Activated effector memory CD4-positive, alpha-beta T cell treated with anti-CD3 and anti-CD28 coated beads, Interleukin-2, amount 50 U/mL, for 16 hours (primary cell): ENCODE measurements around the gene SNRNP27.
A peak's percentile ranks its signal among the peaks of the same experiment; 100 is the strongest.
"Not testable (repeated sequence)": the region's sequence is repeated elsewhere in the genome, so short reads cannot be mapped to it uniquely, and the experiment has no call there.

ENCODE experiments used
- DNase-seq: peaks from one replicate; pipeline ENCODE4 v3.0.0-alpha.2; 2020

The SNRNP27 gene

DNA sequence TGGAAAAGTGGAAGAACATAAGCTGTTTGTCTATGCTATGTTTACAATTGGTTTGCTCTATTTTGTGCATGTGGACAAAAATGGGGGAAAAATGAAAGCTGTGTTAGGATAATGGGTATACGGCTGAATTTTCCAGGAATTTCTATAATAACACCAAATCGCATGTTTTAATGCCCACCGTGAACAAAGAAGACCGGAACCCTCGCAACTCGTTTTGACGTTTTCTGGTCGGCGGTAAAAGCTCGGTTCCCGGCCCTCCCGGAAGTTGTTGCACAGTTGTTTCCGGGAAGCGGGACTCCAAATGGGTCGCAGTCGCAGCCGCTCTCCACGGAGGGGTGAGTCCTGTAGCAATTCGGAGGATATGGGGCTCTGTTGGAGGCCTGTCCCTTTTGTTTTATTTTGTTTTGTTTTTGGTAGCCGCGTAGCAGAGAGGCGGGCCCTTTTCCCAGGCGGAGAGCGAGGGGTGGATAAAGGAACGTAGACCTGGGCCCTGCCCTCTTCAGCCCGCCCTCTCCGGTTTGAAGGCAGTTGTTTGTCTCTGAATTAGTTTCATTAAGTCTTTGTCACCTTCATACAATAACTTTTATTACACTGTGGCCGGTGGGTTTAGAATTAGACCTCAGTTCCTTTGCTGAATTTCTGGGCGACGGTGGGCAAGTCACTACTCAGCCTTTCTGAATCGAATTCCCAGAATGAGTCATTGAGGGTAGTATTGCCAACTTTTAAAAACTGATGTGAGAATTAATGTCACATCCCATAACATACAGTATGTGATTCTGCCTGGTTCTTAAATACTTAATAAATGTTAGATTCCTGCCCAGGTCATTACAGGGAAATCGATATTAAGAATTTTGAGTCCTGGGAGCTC lies at the start of gene SNRNP27:
Gene SNRNP27, plus strand, starts transcription at position 273 of the 868 bp plus-strand sequence. Its CDS starts 29 bp downstream, at position 302.
- peak; percentile 93 for DNase-seq

DNA sequence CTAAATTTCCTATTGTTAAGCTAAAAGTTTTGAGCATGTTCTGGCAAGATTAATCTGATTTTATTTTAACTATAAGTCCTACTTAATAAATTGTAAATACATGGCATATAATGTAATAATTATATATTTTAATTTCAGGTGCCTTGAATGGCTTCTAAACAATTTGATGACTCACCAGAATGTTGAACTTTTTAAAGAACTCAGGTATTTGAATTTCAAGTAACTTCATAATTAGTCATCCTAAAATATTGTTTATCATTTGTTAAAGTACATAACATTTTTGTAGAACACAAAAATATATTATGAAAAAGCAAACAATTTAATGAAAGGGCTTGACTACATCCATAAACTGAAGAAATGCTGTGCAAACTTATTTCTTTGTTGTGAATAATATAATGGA lies 49.8 kb upstream of the SNRNP27 start:
- DNase-seq = no peak

- no peak for DNase-seq
Observed at GRCh38 chr2:69844560-69844959, 49.2 kb upstream of the SNRNP27 start.

- DNase-seq = no peak
Observed at GRCh38 chr2:69846182-69847067, 47.3 kb upstream of the SNRNP27 start.

- no peak for DNase-seq
Observed at GRCh38 chr2:69847068-69847828, 46.5 kb upstream of the SNRNP27 start.

DNA sequence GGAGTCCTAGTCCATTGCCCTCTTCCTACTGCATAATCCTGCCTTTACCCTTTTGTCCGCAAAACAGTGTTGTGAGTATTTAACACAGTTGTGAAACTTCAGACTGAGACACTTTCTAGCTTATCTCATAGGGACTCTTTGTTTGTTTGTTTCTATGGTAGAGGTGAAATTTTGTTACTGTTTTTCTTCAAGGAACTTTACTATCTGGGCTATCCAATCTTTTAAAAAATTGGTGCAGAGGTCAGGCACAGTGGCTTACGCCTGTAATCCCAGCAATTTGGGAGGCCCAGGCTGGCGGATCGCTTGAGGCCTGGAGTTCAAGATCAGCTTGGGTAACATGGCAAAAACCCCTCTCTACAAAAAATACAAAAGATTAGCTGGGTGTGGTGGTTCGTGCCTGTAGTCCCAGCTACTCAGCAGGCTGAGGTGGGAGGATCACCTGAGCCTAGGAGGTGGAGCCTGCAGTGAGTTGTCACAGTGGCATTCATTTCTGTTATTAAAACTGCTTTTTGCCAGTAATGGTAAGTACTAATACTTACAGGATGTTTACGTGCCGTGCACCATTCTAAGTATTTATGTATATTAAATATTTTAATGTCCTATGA lies 45.5 kb upstream of the SNRNP27 start:
- DNase-seq = no peak

- no peak for DNase-seq
Observed at GRCh38 chr2:69858261-69858660, 35.5 kb upstream of the SNRNP27 start.

DNA sequence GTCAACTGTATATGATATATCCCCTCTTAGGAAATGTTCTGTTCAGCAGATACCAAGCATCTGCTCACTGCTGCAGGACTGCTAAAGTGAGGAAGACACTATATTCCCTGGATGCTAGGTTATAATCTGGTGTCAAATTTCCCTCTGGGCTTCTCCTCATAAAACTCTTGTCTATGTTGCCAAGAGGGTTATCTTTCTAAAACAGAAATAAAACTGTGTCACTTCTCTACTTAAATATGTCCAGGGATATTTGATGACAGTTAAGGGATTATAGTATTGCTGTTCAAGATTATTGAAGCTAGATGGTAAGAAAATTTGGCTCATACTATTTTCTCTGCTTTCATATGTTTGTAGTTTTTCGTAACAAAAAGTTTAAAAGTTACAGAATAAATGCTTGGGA lies 30.5 kb upstream of the SNRNP27 start:
- DNase-seq = no peak

DNA sequence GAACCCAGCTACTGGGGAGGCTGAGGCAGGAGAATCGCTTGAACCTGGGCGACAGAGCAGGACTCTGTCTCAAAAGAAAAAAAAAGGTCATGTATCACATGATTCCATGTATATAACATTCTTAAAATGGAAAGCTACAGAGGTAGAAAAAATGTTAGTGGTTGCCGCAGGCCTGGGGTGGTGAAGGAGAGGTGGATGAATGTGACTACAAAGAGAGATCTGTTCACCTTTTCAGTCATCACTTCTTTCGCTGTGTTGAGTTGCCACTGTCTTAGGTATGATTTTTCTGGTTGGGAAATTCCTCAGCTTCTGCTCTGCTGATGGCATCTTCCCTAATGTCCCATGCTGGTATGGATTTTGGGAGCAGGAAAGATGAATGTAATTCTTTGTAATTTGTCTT lies 5.3 kb upstream of the SNRNP27 start:
- DNase-seq = no peak

DNA sequence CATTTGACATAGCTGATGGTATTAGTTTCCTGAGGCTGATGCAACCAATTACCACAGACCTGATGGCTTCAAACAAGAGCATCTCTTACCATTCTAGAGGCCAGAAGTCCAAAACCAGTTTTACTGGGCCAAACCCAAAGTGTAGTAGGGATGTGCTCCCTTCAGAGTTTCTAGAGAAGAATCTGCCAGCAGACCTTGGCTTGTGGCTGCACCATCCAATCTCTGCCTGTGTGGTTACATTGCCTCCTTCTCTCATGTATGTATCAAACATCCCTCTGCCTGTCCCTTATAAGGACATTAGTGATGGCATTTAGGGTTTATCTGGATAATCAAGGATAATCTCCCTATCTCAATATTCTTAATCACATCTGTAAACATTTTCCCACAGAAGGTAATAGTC lies 4.5 kb upstream of the SNRNP27 start:
- no peak for DNase-seq

DNA sequence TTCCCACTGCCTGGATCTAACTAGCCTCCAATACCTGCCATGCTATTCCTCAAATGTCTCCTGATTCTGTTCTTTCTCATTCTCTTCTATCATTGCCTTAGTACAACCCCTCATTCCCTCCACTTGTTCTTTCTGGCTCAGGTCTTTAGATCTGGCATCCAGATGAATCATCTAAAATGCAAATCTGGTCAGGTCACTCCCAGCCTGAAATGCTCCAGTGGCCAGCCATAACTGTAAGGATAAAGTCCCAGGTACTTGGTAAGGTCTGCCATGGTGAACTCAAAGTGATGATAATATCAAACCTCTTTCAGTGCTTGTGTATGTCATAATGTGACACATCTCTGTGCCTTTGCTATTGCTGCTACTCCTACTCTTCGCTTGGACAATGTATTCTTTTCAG lies 2.9 kb upstream of the SNRNP27 start:
- no peak for DNase-seq

GRCh38 chr2:69892838-69893424 lies 825 bp upstream of the SNRNP27 start:
- not testable (repeated sequence) for DNase-seq

DNA sequence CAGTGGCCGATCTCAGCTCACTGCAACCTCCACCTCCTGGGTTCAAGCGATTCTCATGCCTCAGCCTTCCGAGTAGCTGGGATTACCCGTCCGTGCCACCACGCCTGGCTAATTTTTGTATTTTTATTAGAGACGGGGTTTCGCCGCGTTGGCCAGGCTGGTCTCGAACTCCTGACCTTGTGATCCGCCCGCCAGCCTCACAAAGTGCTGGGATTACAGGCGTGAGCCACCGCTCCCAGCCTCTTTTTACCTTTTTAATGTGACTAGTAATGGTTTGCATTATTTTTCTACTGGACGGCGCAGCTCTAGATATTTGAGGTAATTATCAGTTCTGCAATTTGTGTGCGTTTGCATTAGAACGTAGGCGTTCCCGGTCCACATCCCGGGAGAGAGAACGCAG lies 981 bp downstream of the SNRNP27 start:
- DNase-seq = not testable (repeated sequence)

DNA sequence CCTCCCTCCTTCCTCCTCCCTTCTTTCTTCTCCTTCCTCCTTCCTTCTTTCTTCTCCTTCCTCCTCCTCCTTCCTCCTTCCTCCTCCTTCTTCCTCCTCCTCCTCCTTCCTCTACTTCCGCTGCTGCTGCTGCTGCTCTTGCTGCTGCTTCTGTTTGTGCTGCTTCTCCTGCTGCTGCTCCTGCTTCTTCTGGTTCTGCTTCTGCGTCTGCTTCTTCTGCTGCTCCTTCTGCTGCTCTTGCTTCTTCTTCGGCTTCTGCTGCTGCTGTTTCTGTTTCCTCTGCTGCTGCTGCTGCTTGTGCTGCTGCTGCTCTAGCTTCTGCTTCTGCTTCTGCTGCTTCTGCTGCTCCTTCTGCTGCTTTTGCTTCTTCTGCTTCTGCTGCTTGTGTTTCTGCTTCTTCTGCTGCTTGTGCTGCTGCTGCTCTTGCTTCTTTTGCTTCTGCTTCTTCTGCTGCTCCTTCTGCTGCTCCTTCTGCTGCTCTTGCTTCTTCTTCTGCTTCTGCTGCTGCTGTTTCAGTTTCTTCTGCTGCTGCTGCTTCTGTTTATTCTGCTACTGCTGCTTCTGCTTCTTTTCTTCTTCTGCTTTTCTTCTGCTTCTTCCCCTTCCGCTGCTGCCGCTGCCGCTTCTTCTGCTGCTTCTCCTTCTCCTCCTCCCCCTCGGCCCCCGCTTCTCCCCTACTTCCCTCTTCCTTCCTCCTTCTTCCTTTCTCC lies 8.6 kb downstream of the SNRNP27 start:
- no peak for DNase-seq

GRCh38 chr2:69907216-69907615 lies 13.5 kb downstream of the SNRNP27 start:
- no peak for DNase-seq

DNA sequence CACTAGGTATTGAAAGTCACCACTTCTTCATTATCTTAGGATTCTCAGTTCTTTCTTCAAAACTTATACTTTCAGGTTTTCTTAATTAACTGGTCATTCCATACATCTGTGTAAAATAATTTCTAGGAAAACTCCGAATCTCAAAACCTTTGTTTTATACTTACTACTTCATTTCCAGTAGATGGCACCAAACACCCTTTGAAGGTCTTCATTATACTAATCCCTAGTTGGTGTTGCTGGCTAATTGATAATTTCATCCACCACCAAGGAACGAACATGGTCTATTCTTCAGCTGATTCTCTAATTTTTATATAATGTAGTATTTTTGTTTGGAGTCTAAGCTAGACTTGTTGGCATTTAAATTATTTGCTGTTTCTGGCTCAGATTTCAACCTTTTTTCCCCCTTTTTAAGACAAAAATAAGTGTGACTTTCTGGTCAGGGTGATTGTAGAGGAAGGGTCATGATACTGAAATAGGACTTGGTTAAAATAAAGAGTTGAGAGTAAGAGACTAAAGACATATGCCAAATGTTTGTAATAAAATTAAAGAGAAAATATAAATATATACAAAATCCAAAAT lies 18.3 kb downstream of the SNRNP27 start:
- DNase-seq = no peak

DNA sequence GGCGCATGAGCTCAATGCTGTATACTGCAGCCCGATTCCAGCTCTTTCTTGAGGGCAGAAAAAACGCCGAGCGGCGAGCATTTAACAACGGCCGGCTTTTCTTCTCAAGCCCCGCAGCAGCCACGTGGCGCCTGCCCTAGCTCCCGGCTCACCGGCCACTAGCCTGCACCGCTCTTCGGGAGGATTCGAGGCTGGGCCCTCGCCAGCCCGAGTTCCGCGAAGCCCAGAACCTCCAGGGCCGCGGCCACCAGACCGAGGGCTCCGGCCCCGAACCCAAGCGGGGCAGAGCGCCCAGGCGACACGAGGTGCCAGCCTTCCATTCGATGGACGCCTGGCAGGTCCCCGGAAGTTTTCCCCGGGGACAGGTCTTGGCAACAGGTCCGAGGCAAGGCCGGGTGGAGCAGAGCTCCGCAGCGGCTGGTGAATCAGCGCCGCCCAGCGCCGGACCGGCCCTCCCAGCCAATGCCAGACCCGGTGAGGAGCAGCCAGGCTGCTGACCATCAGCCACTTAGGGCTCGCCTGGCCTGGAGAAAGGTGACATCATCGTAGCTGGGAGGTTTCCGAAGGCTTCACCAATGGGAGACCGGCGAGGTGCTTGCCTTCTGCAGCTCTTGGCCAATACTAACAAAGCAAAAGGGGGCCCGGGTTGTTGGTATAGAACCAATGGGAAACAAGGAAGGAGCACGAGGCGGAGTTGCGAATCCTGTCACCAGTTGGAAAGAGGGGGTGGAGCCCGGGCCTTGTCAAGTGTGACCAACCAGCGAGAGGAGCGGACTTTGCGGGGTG lies 20.6 kb downstream of the SNRNP27 start:
- no peak for DNase-seq

DNA sequence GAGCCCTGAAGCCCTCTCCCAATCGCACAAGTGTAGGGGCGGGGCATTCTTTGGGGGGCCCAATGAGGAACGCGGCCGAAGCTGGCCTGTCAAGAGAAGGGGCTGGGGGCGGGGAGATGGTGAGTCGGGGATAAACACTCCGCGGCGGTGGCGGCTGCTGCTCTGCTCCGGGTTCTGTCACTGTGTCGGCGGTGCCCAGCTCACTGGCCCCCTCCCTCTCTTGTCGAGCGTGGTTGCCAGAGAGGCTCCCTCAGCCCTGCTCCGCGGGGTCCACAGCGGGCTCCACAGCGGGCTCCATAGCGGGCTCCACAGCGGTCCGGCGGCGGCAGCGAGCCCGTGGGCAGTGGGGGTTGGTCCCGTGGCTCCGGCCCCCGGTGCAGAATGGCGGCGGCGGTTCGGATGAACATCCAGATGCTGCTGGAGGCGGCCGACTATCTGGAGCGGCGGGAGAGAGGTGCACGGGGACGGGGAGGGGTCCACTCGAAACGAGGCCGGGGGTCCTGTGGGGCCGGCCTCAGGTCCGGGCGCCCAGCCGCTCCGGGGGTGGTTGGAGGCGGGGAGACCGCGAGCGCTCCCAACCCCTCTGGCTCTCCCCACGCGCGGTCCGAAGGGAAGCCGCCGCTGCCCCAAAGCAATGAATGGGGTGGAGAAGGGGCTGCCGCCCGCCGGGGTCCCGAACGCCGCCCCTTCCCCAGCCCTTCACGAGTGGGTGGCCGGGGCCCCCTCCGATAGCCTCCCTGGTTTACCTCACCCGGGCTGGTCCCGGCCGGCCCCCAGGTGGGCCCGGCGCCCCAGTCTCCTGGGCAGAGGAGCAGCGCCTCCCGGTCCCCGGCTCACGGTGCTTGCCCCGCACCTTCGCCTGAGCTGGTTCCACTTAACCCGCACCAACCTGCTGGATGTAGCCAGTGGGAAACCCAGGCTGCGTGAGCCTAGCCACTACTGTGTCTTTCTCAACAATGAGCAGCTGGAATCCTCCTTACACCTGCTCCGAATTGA lies 21.5 kb downstream of the SNRNP27 start, which contains the start of gene MXD1:
Gene MXD1, plus strand, starts transcription at position 160 of the 996 bp plus-strand sequence. Its CDS starts 222 bp downstream, at position 382.
- peak; percentile 100 for DNase-seq

- DNase-seq = no peak
Observed at GRCh38 chr2:69916106-69916505, 22.4 kb downstream of the SNRNP27 start.
